NCI-H1048 (cell line): Measurements from ENCODE around the gene EHD1.

Experiments
- DNase-seq: peaks from one replicate; lab custom pipeline; 2025; lab: John Stamatoyannopoulos, UW

EHD1 gene

DNA sequence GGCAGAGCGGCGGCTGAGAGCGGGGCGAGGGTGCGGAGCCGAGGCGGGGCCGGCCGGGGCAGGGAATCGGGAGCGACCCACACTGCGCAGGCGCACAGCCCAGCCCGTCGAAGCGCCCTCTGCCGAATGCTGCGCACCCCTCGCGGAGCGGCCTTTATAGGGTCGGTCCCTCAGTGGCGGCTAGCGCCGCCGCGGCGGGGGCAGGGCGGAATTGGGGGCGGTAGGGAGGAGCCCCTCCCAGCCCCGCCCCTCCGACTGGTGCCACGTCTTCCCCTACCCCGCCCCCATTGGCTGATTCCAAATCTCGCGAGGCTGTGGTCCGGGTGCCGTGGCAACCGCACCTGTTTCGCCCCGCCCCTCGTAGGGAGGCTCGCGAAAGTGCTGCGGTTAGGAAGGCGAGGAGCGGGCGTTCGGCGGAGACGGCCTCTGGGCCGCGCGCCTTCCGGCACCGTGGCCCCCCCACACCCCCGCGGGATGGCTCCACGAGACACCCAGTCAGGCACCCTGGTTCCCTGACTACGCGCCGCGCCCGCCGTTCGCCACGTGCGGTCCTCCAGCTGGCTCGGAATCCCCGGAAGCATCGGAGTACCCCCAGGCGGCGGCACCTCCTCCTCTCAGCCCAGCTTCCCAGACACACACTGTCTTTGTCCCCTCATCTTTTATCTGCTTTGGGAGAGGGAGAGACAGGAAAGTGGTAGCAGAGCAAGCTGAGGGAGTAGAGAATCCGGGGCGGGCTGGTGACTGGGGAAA, at the start of gene EHD1:
TSS of gene EHD1 (minus strand) at position 128 of the 750 bp plus-strand sequence. CDS start 157 bp downstream, outside the sequence.
- DNase-seq = peak; percentile 97

DNA sequence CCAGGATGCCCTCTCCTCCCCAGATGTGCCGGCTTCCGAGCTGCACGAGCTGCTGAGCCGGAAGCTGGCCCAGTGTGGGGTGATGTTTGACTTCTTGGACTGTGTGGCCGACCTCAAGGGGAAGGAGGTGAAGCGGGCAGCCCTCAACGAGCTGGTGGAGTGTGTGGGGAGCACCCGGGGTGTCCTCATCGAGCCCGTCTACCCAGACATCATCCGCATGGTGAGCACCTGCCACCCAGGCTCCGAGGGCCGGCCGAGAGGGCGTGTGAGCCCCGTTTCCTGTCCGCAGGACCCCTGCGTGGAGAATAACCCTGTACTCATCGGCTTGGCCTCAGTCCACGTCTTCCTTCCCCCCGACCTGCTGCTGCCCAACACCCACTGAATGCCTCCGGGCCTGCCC, 48.3 kb upstream of the EHD1 start:
- no peak for DNase-seq

DNA sequence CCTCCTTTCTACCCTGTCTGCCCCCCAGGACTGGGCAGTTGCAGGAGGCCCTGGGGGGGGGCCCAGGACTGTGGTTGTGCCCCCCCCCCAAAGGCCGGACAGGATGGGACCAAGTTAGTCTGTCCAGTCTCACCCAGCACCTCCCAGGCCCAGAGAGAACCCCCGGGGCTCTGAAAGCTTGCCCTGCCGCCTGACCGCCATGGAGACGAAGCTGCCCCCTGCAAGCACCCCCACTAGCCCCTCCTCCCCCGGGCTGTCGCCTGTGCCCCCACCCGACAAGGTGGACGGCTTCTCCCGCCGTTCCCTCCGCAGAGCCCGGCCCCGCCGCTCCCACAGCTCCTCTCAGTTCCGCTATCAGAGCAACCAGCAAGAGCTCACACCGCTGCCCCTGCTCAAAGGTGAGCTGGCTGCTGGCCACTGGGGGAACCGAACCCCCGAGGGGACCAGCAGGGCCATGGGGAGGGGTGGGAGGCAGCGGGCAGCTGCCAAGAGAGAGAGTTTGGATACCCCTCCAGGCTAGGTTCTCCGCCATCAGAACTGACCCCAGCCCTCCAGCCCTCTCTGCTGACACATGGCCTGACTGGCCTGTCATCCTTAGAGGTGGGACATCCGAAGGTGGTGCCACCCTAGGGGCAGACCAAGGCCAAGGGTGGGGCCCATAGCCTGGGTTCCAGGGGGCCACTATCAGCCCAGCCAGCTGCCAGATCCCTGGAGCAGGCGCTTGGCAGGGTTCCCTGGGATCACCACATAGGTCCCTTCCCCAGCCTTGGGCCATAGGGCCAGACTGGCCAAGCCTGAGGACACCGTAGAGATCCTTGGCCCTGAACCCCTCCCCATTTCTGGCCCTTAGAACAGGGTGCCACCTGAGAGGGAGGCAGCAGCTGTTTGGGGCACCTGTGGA, 47.4 kb upstream of the EHD1 start:
- DNase-seq = no peak

DNA sequence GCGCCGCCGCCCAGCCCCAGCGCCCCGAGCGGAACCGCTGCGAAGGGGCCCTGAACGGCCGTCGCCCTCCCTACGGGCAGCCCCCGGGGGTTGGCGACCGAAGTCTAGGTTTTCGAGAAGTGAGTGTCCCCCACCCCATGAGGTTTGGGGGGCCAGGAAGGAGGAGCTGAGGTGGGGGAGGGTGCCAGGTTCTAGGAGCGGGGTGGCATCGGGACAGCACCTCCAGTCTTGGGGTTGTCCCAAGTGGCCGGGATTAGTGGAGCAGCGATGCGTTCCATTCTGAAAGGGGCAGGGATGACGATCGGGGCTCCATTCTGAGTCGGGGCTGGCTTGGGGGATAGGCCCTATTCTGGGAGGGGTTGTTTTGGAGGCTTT, 46.5 kb upstream of the EHD1 start:
- no peak for DNase-seq

DNA sequence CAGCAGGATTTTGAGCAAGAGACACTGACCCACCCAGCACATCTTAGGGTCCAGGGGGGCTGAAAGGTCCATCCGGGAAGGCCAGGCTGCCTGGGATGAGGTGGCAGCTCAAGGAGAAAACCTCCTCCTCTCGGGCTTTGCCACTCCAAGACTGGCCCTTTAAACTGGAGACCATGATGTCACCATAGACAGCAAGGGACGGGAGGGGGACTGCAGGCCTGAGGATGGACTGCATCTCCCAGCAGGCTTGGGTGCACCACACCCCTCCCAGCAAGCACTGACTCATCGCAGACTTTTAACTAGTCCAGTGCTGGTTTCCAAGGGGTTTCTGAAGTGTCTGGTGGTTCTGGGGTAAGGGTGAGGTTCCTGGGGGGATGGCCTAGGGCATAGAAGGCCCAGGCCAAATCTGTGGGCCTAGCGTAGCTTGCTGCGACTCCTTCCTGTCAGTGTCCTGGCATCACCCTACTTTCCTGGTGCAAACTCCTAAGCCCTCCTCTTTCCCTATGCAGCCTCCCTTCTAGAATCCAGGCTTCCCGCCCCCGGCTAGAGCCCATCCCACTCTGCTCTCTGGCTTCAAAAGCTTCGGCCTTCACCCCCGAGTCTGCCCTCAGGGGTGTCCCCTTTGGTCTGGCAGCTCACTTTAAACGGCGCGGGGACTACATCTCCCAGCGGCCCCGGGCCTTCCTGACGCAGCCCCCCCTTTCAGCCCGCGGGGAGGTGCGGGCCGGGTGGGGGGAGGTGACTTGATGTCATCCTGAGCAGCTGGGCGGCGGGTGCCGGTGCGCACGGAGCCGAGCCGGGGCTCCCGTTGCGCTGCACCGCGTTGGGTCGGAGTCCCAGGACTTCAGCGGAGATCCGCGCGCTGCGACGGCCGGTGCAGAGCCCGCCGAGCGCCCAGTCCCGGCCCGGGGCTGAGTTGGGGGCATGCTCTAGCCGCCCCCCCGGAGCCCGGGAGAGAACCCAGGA, 45.8 kb upstream of the EHD1 start, which contains the start of gene PPP2R5B:
TSS of gene PPP2R5B (plus strand) at position 746 of the 966 bp plus-strand sequence. CDS start 1,046 bp downstream, outside the sequence.
- DNase-seq = peak; percentile 61

DNA sequence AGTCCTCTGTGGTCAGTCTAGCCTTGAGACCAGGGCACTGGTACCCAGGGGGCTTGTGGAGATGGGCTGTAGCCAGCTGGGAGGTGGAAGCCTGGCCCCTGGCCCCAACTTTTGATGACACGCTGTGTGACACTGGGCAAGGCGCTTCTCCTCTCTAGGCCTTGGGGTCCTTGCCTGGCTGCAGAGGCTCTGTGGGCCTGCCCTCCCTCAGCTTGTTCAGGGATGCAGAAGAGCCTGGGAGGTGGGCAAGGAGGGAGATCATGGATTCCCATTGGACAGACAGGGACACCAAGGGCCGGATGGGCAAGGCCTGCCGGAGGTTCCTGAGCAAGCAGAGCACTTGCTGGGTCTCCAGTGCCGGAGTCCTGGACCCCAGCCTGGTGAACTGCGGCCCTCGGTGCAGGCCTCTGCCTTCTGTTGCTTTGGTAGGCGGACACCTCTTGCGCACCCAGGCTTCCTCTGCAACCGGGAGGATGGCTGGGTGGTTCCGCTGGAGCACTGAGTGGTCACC, 44.8 kb upstream of the EHD1 start:
- DNase-seq = no peak

DNA sequence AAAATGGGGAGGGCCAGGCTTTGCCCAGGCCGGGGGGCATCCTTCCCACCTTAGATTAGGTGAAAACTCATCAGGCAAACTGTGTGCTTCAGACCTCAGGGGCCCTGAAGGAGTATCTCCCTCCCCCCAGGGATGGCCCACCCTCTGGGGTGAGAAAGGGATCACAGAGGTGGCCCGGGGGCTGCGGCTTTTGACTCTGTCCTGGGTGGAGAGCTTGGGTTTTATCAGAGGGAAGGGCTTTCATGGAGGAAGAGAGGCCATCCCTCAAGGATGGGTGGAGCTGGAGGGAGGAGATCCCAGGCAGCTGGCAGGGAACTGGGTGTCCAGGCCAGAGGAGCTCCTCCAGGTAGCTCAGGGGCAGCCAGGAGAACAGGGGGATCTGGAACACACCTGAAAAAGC, 43.0 kb upstream of the EHD1 start:
- DNase-seq = no peak

DNA sequence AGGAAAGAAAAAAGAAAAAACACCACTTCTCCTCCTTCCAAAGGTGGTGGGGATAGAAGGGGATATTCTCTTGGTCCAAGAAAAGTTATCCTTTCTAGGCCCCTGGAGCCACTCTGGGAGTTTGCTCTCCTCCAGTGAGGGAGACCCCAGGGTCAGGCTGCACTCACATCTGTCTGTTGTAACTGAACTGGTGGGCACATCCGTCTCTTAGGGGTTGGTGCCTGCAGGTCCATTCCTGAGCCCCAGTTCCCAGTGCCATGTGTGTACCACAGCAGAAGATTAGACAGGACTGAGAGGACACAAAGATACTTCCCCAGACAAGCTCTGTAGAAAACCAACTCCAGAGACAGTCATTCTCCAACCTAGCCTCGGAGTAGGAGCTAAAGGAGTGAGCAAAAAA, 41.7 kb upstream of the EHD1 start:
- no peak for DNase-seq

DNA sequence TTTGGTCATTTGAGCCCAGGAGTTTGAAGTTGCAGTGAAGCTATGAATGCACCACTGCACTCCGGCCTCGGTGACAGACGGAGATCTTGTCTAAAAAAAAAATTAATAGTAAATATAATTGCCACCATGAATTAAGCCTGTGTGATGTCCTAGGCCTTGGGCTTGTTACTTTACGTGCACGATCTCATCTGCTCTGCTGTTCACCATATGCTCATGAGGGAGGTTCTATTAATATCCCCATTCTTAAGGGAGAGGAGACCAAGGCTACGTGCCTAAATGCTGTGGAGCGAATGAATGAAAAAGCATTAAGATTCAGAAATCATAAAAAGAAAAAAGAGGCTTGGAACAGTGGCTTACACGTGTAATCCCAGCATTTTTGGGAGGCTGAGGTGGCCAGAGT, 41.2 kb upstream of the EHD1 start:
- DNase-seq = no peak

DNA sequence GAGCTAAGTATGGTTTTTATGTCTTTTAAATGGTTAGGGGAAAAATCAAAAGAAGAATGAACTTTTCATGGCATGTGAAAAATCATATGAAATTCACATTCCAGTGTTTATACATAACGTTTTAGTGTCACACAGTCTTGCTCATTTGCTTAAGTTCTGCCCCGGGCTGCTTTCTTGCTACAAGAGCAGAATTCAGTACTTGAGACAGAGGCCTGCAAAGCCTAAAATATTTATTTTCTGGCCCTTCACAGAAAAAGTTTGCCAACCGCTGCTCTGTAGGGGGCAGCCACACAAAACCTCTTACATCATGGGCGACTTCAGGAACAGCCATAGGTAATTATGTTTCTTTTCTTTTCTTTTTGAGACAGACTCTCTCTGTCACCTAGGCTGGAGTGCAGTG, 39.6 kb upstream of the EHD1 start:
- DNase-seq = no peak

DNA sequence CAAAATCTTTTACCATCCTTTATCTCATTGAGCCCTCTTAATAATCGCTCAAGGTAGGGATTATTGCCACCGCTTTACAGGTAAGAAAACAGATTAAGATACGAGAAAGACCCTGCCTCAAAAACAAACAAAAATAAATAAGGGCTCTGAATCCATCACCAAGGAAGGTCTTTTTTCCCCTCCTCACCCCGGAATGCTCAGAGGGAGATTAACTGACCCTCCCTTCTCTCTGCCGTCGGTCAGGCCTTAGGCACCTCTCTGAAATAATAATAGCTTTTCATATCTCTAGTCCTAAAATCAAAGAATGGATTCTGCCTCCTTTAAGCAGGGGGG, 39.2 kb upstream of the EHD1 start:
- no peak for DNase-seq

DNA sequence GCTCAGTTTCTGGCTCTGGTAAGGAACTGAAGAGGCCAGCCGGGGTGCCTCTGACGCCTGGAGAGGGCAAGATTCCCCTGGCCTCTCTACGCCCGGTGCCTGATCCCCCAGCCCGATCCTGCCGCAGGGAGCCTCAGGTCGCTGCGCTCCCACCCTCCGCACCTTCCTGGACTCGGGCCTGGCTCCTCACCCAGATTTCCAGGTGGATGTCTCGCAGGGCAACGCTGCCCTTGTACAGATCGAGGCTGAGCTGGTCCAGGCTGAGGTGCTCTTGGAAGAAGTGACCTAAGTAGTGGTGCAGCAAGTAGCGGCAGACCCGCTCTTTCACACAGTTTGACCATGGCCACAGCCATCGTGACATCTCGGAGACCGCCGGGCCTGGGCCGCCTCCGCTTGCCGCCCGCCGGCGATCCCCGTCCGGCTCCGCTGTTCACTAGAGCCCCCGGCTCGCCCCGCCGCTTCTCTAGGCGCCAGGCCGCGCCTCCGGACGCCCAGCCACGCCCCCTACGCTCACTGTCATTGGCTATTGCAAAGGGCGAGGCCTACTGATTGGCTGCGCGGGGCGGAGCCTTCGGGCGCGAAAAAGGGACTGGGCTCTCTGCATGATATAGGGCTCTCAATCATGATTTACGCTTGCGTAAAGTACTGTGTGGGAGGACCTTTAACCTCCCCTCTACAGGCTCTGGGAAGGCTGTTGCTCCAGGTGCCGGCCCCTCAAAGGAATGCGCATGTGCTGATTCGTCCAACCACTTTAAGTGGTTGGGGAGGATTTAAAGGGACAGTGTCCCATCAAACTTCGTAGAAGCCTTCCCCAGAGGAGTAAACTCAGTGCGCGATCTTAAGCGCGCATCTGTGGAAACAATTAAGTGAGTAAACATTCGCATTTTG, 38.6 kb upstream of the EHD1 start, which contains the start of gene ATG2A:
TSS of gene ATG2A (minus strand) at position 435 of the 888 bp plus-strand sequence. CDS start at position 361, 74 bp downstream.
- DNase-seq = peak; percentile 96

DNA sequence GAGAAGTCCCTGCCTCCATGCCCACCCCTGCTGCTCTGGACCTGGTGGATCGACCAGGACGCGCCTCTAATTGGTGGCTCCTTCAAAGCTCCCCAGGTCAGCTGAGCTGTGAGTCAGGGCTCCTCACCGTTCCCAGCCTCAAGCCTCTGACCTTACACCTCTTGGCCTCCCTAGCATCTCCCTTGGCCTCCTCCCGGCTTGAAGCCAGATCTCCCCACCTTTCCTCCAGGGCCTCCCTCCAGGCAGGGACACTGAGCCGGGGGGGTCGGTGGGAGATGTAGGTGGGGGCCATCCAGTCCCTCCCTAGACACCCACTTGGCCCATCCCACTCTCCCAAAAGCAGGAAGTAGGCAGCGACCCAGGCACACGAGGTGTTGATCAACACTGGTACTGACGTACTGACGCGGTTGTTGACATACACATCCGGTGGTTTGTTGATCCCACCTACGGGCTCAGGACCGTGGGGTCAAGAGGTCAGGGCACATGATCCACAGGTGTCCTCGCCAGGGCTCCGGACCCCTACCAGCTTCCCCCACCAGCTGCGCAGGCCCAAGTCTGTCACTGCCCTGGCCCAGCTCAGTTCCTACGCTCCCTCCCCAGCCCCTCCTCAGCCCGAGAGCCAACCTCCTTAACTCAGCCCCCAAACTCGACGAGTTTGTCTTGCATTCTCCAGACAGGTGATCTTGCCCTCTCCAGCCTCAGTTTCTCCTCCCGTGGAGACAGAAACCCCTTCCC, 37.8 kb upstream of the EHD1 start:
- no peak for DNase-seq

DNA sequence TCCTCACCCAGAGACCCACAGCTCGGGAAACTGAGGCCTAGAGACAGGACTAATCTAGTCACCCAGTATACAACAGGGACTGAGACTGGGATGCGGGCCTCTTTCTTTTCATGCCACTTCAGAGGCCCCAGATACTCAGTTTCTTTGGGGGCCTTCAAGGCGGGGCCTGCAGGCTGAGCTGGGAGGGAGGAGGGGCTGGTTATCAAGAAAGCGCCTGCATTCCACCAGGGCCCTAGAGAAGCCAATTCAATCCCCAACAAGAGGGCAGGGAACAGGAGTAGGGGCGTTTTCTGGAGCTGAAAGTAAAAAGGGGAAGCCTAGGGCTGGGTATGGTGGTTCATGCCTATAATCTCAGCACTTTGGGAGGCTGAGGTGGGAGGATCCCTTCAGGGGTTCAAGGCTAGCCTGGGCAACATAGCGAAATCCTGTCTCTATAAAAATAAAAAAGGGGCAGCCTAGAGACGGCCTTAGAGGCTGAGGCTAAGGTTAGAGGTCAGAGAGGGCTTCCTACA, 37.0 kb upstream of the EHD1 start:
- DNase-seq = no peak

DNA sequence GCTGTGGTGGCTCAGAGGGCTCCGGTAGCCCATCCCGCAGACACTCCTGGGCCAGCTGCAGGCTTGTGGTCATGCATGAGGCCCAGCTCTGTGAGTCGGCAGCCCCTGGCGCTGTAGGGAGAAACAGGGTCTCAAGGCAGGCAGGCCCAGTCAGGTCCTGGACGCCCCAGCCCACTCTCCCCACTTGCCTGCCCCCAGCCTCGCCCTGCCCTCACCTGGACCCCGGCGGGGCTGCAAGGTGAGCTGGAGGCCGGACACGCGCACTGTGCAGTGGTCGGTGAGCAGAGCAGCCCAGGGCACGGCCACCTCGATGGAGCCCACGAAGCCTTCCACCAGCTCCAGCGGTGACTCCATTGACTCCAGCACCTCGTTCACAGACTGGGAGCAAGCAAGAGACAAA, 35.7 kb upstream of the EHD1 start:
- no peak for DNase-seq

DNA sequence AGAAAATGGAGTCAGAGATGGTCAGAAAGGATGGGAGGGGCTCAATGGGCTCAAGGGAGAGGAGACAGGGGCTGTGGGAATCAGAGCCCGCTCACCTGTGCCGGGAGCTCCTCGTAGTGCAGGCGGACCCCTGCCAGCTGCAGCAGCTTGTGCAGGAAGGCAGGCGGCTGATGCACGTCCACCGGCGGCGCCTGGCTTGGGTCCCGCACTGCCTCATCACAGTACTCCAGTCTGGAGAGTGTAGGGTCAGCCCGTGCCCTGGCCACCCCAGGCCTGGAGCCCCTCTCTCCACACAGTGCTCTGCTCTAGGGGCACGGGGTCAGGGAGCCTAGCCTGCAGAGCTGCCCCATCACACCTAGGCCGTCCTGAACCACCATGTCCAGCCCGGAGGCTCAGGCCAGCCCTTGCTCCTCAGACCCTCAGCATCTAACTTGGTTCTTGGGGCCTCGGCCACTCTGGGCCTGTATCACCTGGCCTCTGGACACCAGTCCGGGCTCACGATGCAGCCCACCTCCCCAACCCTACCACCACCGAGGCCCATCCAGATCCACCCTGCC, 34.8 kb upstream of the EHD1 start:
- no peak for DNase-seq

DNA sequence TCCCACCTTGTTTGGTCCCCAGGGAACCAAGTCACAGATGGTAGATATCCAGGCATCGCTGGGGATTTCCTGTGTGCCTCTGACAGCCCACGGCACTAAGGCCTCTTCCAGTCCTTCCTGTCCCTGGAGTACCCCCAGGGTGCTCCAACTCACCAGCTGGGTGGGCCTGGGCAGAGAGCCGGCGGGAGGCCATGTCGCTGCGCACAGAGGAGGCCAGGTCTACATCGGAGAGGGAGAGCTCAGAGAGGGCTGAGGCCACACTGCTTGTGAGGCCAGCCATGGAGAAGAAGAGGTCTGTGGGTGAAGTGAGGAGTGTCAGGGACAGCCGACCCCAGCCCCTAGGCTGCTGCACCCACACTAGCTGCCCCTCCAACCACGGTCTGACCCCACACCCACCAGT, 33.3 kb upstream of the EHD1 start:
- DNase-seq = no peak

DNA sequence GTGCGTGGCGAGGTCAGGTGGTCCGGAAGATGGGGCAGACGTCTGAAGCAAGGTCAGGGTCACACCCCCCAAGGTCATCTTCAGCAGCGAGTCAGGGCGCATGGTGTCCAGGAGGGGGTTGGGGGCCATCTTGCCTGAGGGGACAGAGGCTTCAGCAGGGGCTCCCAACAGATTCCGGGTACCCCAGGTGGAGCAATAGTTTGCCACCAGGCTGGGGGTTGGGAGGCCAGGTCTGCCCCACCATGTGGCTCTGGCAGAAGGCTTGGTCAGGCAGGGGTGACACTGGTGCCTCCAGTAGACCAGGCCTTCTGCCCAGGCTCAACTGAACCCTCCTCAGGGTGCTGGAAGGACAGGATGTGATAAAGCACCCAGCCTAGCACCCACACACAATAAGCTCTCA, 32.7 kb upstream of the EHD1 start:
- no peak for DNase-seq

DNA sequence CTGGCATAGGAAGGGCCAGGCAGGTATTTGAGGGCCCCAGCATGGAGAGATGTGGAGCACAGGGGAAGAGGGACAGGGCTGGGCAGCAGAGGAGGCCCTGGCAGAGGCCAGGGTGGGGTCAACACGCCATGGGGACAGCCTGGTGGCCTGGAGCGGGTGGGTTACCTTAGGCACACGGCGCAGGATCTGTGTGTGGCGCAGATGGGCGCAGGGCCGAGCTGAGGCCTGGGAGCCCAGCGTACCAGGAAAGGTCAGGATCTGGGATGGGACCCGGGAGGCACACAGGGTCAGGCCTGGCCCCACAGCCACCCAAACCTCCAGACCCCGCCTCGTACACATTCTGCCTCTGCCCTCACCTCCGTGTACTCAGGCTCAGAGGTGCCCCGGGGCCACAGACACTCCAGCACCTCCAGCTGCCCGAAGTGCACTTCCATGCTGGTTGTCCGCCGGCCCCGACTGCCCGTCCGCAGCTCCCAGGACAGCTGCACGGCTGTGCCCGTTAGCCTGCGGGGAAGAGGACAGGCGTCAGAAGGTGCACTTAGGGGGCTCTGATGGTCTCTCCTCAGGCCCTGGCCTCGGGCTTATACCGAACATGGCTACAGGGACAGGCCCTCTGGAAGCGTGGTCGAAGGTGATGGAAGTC, 32.2 kb upstream of the EHD1 start:
- DNase-seq = no peak
